Measurements from ENCODE around the gene ISLR.

DNA sequence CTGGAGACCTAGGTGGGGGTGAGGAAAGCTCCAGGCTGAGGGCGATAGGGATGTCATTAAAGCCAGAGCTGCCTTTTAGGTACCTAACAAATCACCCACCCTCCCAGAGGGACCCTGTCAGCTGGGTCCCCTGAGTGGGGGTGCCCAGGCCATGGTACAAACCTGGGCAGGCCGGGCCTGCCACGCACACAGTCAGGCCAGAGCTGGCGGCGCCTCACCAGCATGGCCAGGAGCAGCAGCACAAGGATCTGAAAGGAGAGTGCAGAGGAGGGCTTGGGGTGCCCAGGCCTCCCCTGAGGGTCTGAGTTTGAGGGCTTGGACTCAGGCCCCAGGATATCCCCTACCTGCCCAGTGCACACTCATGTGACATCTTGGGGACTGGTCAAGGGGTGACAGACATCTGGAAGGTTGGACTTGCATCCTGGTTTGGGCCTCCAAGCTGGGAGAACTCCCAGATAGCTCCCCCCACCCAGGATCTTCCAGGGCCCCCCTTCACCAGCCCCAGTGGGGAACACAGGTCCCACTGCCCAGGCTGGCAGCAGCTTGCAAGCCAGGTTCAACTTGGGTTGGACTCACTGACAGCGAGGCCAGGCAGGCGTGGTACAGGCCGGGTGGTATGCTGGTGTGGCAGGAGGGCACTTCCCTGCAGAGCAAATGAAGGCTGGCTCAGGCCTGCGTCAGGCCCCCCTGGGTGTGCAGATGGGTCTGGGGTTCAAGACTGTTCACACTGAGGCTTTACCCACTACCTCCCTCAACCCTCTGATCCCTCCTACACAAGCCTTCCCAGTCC, 23.9 kb downstream of the ISLR start:
- TF ChIP-seq CTCF (IDR thresholded peaks at IDR 0.05) (no peak), EP300 (IDR thresholded peaks at IDR 0.05) (no peak), POLR2A (IDR thresholded peaks at IDR 0.05; ENCODE audit: low read depth) (no peak)

Measured in esophagus muscularis mucosa (tissue), 4 donors.